Nucleus accumbens (tissue), 56 donors: Measurements from ENCODE around the gene LIMCH1.

Source experiments
- DNase-seq, 56 donors: peaks; one replicate each; lab custom pipeline; 2025; lab: John Stamatoyannopoulos, UW

The LIMCH1 gene

GRCh38 chr4:41556526-41556925 lies 18.6 kb downstream of the LIMCH1 start:
- DNase-seq: no peak

GRCh38 chr4:41559940-41560516 lies 22.1 kb downstream of the LIMCH1 start:
- DNase-seq: no peak

GRCh38 chr4:41561244-41561643 lies 23.3 kb downstream of the LIMCH1 start:
- DNase-seq: no peak

GRCh38 chr4:41567186-41567585 lies 29.2 kb downstream of the LIMCH1 start:
- no peak for DNase-seq

- no peak for DNase-seq
Measured at GRCh38 chr4:41568363-41568762, 30.4 kb downstream of the LIMCH1 start.

GRCh38 chr4:41569961-41570360 lies 32.0 kb downstream of the LIMCH1 start:
- no peak for DNase-seq

- no peak for DNase-seq
Measured at GRCh38 chr4:41571422-41571821, 33.5 kb downstream of the LIMCH1 start.

- DNase-seq: no peak
Measured at GRCh38 chr4:41572516-41572915, 34.6 kb downstream of the LIMCH1 start.

GRCh38 chr4:41572956-41573355 lies 35.0 kb downstream of the LIMCH1 start:
- no peak for DNase-seq

GRCh38 chr4:41573502-41574001 lies 35.6 kb downstream of the LIMCH1 start:
- DNase-seq: no peak

- DNase-seq: no peak
Measured at GRCh38 chr4:41575207-41575606, 37.2 kb downstream of the LIMCH1 start.

- DNase-seq: no peak
Measured at GRCh38 chr4:41575665-41576064, 37.7 kb downstream of the LIMCH1 start.

- DNase-seq: no peak
Measured at GRCh38 chr4:41579043-41579442, 41.1 kb downstream of the LIMCH1 start.

GRCh38 chr4:41579526-41579925 lies 41.6 kb downstream of the LIMCH1 start:
- no peak for DNase-seq

- no peak for DNase-seq
Measured at GRCh38 chr4:41580007-41580406, 42.0 kb downstream of the LIMCH1 start.

GRCh38 chr4:41586675-41587225 lies 48.8 kb downstream of the LIMCH1 start:
- DNase-seq: no peak

- DNase-seq: no peak
Measured at GRCh38 chr4:41587286-41587685, 49.3 kb downstream of the LIMCH1 start.

GRCh38 chr4:41590591-41590990 lies 52.6 kb downstream of the LIMCH1 start:
- DNase-seq: peak in 3 of 56 donors; percentile 9 to 33 (median 10)

GRCh38 chr4:41594432-41594831 lies 56.5 kb downstream of the LIMCH1 start:
- peak in 36 of 56 donors; percentile 1 to 73 (median 22) for DNase-seq

- DNase-seq: no peak
Measured at GRCh38 chr4:41597494-41597893, 59.5 kb downstream of the LIMCH1 start.

GRCh38 chr4:41598580-41598979 lies 60.6 kb downstream of the LIMCH1 start:
- DNase-seq: no peak

GRCh38 chr4:41599192-41599786 lies 61.3 kb downstream of the LIMCH1 start:
- no peak for DNase-seq
